ENCODE results near the gene IGF1R.

- no peak for TF ChIP-seq CTCF (IDR thresholded peaks at IDR 0.05; ENCODE audit: insufficient read depth, low read length)
- TF ChIP-seq POLR2AphosphoS5 (IDR thresholded peaks at IDR 0.05; ENCODE audit: low read depth), result no peak
- no peak for TF ChIP-seq SPI1 (IDR thresholded peaks at IDR 0.05; ENCODE audit: borderline replicate concordance, low read depth)
- no peak for TF ChIP-seq REST (IDR thresholded peaks at IDR 0.05; ENCODE audit: insufficient replicate concordance, low read depth)
Observed at GRCh38 chr15:98744506-98744905, 96.2 kb downstream of the IGF1R start.
